Activated CD4-positive, alpha-beta T cell treated with anti-CD3 and anti-CD28 coated beads for 48 hours (primary cell): Measurements from ENCODE around the gene HLA-DRB5.
"Not testable (repeated sequence)": the region's sequence is repeated elsewhere in the genome, so short reads cannot be mapped to it uniquely, and the experiment has no call there.

ENCODE experiments used
- DNase-seq: peaks from one replicate; pipeline ENCODE4 v3.0.0-alpha.2; 2020

HLA-DRB5 gene

DNA sequence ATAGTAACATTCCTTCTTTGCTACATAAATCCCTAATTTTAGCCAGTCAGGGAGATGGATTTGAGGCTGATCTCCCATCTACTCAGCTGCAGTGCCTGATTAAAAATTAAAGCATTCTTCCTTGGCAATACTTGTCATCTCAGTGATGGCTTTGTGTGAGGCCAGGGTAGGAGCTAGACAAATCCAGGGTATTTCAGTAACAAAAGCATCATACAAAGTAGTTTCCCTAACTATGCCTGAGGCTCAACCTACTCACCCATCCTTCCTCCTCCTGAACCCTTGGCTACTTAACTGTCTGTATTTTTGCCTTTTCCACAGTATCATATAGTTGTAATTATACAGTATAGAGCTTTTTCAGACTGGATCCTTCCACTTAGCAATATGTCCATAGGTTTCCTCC lies 37.7 kb downstream of the HLA-DRB5 start:
- no peak for DNase-seq

DNA sequence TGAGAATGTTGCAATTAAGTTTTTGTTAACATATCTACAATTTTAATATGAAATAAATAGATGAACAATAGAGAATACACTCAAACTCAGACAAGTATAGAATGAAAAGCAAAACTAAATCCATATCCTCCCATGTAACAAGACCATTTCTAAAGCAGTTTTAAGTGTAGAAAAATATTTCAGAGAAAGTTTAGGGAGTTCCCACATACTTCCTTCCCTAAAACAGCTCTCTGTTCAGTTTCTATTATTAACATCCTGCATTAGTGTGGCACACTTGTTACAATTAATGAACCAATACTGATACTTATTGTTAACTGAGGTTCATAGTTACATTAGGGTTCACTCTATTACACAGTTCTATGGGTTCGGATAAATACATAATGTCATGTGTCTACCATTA lies 38.4 kb downstream of the HLA-DRB5 start:
- no peak for DNase-seq

- DNase-seq, result no peak
Measured at GRCh38 chr6:32488083-32488482, 42.0 kb downstream of the HLA-DRB5 start.

- no peak for DNase-seq
Measured at GRCh38 chr6:32484614-32484998, 45.5 kb downstream of the HLA-DRB5 start.

GRCh38 chr6:32483968-32484613 lies 46.0 kb downstream of the HLA-DRB5 start:
- no peak for DNase-seq

DNA sequence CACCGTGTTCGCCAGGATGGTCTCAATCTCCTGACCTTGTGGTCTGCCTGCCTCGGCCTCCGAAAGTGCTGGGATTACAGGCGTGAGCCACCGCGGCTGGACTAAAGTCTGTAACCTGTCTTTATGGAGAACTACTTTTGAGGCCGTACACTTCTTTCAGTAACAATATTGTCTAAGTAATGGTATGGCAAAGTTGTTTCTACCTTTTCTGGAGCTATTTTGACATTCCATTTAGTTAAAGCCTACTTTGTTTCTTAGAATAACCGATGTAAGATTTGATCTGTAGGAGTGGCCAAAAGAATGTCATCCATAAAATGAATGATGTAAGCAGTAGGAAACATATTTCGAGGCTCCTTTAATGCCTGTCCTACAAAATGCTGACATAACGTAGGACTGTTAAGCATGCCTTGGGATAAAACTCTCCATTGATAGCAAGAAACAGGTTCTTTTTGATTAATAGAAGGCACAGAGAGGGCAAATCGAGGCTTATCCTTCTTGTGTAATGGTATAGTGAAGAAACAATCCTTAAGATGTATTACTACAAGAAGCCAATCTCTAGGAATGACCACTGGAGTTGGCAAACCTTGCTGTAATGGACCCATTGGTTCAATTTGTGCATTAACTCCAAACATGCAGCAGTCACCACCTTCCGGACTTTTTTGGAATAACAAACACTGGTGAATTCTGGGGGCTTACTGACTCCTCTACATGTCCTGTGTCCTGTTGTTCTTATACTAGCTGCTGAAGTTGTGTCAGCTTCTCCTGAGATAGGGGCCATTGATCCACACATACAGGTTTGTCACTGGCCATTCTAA lies 54.5 kb downstream of the HLA-DRB5 start:
- DNase-seq, result no peak

DNA sequence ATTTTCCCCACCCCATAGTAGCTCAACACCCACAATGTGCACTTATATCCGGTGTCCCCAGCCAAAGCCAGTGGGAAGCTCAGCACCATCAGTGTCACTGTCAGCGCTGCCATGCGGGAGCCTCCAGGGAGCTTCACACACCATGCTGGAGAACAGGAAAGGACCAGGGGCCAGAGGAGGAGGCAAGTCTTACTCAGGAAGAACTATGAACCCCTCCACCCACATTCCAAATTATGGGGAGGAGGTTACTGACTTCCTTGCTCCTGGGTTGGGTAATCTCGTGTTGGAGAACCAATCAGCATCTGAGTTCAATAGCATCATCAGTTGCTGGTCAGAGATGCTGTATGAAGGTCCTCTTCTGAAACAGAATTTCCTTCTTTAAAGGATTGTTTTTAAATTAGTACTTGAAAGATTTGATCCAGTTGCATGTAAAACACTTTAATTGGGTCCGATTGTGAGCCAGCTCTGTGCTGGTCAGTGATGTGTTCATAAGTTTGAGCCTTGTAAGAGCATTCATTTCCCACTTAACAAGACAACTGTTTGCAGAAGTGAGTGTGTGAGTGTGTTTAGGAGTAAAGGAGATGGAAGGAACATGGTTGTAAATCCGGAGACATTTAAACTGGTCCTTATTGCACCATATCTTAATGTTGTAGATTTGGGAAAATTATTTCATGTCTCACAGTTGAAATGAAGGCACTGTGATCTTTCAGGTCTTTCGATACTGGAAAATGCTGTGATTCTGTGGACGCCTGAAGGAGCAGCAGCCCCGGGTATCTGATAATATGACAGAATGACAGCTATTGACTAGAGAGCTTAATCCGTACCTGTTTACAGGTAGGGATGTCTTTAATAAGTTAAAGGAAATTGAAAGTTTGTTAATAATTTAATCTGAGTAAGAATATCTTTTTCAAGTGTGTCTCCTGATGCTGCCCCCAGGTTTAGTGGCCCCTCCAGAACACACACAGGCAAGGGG lies 56.4 kb downstream of the HLA-DRB5 start:
- not testable (repeated sequence) for DNase-seq

DNA sequence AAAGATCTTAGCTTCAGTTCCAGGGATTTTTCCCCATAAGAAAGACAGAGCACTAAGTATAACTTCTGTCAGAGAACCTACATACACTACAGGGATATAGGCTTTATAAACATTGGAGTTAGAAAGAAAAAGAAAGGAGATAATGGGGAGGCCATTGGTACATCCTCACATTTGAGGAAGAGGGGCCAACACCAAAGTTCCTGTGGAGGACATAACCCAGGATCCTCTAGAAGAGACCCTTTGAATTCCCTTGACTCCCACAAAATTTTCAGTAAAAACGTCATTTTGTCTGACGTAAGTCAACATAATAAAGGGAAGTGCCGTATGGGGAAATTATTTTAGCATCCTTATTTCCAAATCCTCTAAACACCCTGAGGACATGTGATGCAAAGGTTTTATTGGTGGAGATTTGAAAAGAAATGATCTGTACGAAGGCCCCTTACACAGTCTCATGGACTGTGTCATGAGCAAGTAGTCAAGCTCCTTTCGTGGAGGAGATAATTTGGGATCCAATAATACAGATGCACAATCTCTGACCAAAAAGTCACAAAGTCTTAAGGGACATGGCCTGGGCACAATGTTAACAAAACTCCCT lies 57.2 kb downstream of the HLA-DRB5 start:
- no peak for DNase-seq

GRCh38 chr6:32467743-32468503 lies 62.2 kb downstream of the HLA-DRB5 start:
- not testable (repeated sequence) for DNase-seq
